PC-3 (cell line): ENCODE data around the gene ZNF423. TPM values are rescaled to one million over a fixed set of nuclear protein-coding genes. Genes with fewer than 3 reads are reported as not detected.

Experiments used
- ATAC-seq: fragments of 200-7000 bp; cut with Tn5 transposase; 2 replicates; pipeline ENCODE4 v1.9.1; 2020; ENCODE audit warnings: mild to moderate bottlenecking, moderate library complexity
- BruUV-seq: library from RNA; stranded (reverse); fragments of 400-500 nt; replicated peaks from 2 replicates; lab custom pipeline; 2021; lab: Mats Ljungman, UMichigan
- CTCF ChIA-PET: fragments of 300-600 bp; sonication (Branson Sonifier 250); formaldehyde crosslinking; loops from one replicate; lab custom pipeline; 2022; ENCODE audit warnings: antibody characterized with exemption; lab: Charles Lee
- POLR2A ChIA-PET: fragments of 300-600 bp; sonication (Branson Sonifier 250); formaldehyde crosslinking; loops from one replicate; lab custom pipeline; 2022; ENCODE audit warnings: antibody characterized with exemption; ENCODE audit not compliant: unreplicated experiment; lab: Charles Lee
- DNase-seq: peaks from one replicate; pipeline ENCODE4 v3.0.0-alpha.2; 2015
- H2AFZ ChIP-seq: fragments of 300-600 bp; sonication (generic); 2 replicates; pipeline ENCODE4 v1.6.0; 2016; ENCODE audit warnings: antibody characterized with exemption, low read length
- H3F3A ChIP-seq: fragments of 300-600 bp; sonication (generic); one replicate; pipeline ENCODE4 v1.6.0; 2017; ENCODE audit warnings: antibody characterized with exemption, low read length, control low read depth, mild to moderate bottlenecking; ENCODE audit not compliant: unreplicated experiment
- H3K27ac ChIP-seq: fragments of 300-600 bp; sonication (generic); 2 replicates; pipeline ENCODE4 v1.5.1; 2016; ENCODE audit warnings: mild to moderate bottlenecking, low read length
- H3K27me3 ChIP-seq: fragments of 300-600 bp; sonication (generic); 2 replicates; pipeline ENCODE4 v1.6.1; 2016; ENCODE audit warnings: low read length, mixed read lengths
- H3K36me3 ChIP-seq: fragments of 300-600 bp; sonication (generic); 2 replicates; pipeline ENCODE4 v1.6.1; 2016; ENCODE audit warnings: low read depth, mixed run types, low read length, mixed read lengths
- H3K4me1 ChIP-seq: fragments of 300-600 bp; sonication (generic); 2 replicates; pipeline ENCODE4 v1.5.1; 2016; ENCODE audit warnings: low read length; ENCODE audit not compliant: insufficient read depth
- H3K4me2 ChIP-seq: fragments of 300-600 bp; sonication (generic); 2 replicates; pipeline ENCODE4 v1.6.0; 2016; ENCODE audit warnings: low read length
- H3K4me3 ChIP-seq: fragments of 300-600 bp; sonication (generic); 2 replicates; pipeline ENCODE4 v1.5.1; 2016; ENCODE audit warnings: mild to moderate bottlenecking, low read length, mixed read lengths
- H3K79me2 ChIP-seq: fragments of 300-600 bp; sonication (generic); 2 replicates; pipeline ENCODE4 v1.6.1; 2017; ENCODE audit warnings: low read length, mixed read lengths
- H3K9ac ChIP-seq: fragments of 300-600 bp; sonication (generic); 2 replicates; pipeline ENCODE4 v1.6.0; 2016; ENCODE audit warnings: mild to moderate bottlenecking, low read length
- H3K9me2 ChIP-seq: fragments of 300-600 bp; sonication (generic); replicated peaks from 2 replicates; pipeline ENCODE4 v1.6.1; 2016; ENCODE audit warnings: mixed run types, low read length, mixed read lengths
- H3K9me3 ChIP-seq: fragments of 300-600 bp; sonication (generic); 2 replicates; pipeline ENCODE4 v1.6.1; 2016; ENCODE audit warnings: low read length, mixed read lengths
- H4K20me1 ChIP-seq: fragments of 300-600 bp; sonication (generic); 2 replicates; pipeline ENCODE4 v1.6.1; 2016; ENCODE audit warnings: low read length, mixed read lengths
- CTCF ChIP-seq: fragments of 300-600 bp; sonication (generic); conservative IDR thresholded peaks from 2 replicates; pipeline ENCODE4 v1.5.1; 2017; ENCODE audit warnings: antibody characterized with exemption, low read depth, mild to moderate bottlenecking, low read length
- EZH2 ChIP-seq: fragments of 300-600 bp; sonication (generic); IDR thresholded peaks from one replicate; pipeline ENCODE4 v1.6.1; 2017; ENCODE audit warnings: antibody characterized with exemption, mild to moderate bottlenecking, low read length; ENCODE audit not compliant: unreplicated experiment
- EZH2phosphoT487 ChIP-seq: fragments of 300-600 bp; sonication (generic); IDR thresholded peaks from 2 replicates; pipeline ENCODE4 v1.6.1; 2018; ENCODE audit warnings: mild to moderate bottlenecking, antibody characterized with exemption, low read length, borderline replicate concordance
- intact Hi-C: fragments of 100-400 bp; cut with micrococcal nuclease; formaldehyde crosslinking; loops from 2 replicates; pipeline ENCODE4 v1.9.0; 2023
- total RNA-seq: library from RNA; depleted of rRNA; stranded (reverse); fragments of >200 nt; gene quantifications from 2 replicates; pipeline ENCODE4 v1.2.3, GENCODE V29; 2014

The ZNF423 gene
- total RNA-seq, 1 experiment from 2014 or later, result not detected

GRCh38 chr16:49788572-49788971, 67.3 kb downstream of the ZNF423 start:
- ChIA-PET CTCF (no interaction called here), POLR2A (no interaction called here)
- Histone ChIP-seq H3K36me3 (no peaks in the 10 kb centered on the region), H3K4me3 (no peak overlapping the region), H3K9ac (no peak overlapping the region), H4K20me1 (no peaks in the 10 kb centered on the region), H3K79me2 (no peaks in the 10 kb centered on the region), H3K27me3 (peaks cover 9% of the 10 kb centered on the region; the same call in 1 of the 2 replicates), H3F3A (no peaks in the 10 kb centered on the region), H3K9me2 (no peaks in the 10 kb centered on the region), H3K4me2 (no peak overlapping the region), H2AFZ (no peak overlapping the region), H3K27ac (no peak overlapping the region), H3K4me1 (no peaks in the 10 kb centered on the region), H3K9me3 (no peaks in the 10 kb centered on the region)
- TF ChIP-seq EZH2phosphoT487, result no peak
- TF ChIP-seq EZH2, result no peak
- TF ChIP-seq CTCF, result no peak
- no peak for ATAC-seq
- DNase-seq, result no peak
- intact Hi-C loops, result no loop called here
- no TSS peak for BruUV-seq

- ATAC-seq (no peak), DNase-seq (no peak)
- Histone ChIP-seq H3K79me2 (no peaks in the 10 kb centered on the region), H3K9me2 (no peaks in the 10 kb centered on the region), H3K4me2 (no peak overlapping the region), H3K4me1 (no peaks in the 10 kb centered on the region), H3K27ac (no peak overlapping the region), H2AFZ (no peak overlapping the region), H3K4me3 (no peak overlapping the region), H3K27me3 (peaks cover 9% of the 10 kb centered on the region; the same call in 1 of the 2 replicates), H3K9ac (no peak overlapping the region), H4K20me1 (no peaks in the 10 kb centered on the region), H3K9me3 (no peaks in the 10 kb centered on the region), H3F3A (no peaks in the 10 kb centered on the region), H3K36me3 (no peaks in the 10 kb centered on the region)
- TF ChIP-seq EZH2phosphoT487, result no peak
- no peak for TF ChIP-seq CTCF
- no peak for TF ChIP-seq EZH2
- ChIA-PET CTCF (no interaction called here), POLR2A (no interaction called here)
- intact Hi-C loops, result no loop called here
- BruUV-seq, result no TSS peak
Observed at GRCh38 chr16:49786926-49787557, 68.9 kb downstream of the ZNF423 start.

- no peak overlapping the region for H3K9ac ChIP-seq
- H3K4me1 ChIP-seq, result no peaks in the 10 kb centered on the region
- ATAC-seq (no peak), DNase-seq (no peak)
- no peak overlapping the region for H2AFZ ChIP-seq
- TF ChIP-seq CTCF (no peak), EZH2 (no peak), EZH2phosphoT487 (no peak)
- ChIA-PET CTCF (no interaction called here), POLR2A (no interaction called here)
- no peaks in the 10 kb centered on the region for H3K36me3 ChIP-seq
- H3K27ac ChIP-seq, result no peak overlapping the region
- H3K9me3 ChIP-seq, result no peaks in the 10 kb centered on the region
- H3K4me2 ChIP-seq, result no peak overlapping the region
- BruUV-seq, result no TSS peak
- H3K27me3 ChIP-seq, result peaks cover 9% of the 10 kb centered on the region; the same call in 1 of the 2 replicates
- H3K9me2 ChIP-seq, result no peaks in the 10 kb centered on the region
- no peaks in the 10 kb centered on the region for H4K20me1 ChIP-seq
- no peak overlapping the region for H3K4me3 ChIP-seq
- H3K79me2 ChIP-seq, result no peaks in the 10 kb centered on the region
- intact Hi-C loops, result no loop called here
- no peaks in the 10 kb centered on the region for H3F3A ChIP-seq
Observed at GRCh38 chr16:49785970-49786369, 69.9 kb downstream of the ZNF423 start.
